Heart left ventricle (tissue), 16 donors: ENCODE measurements around the gene TRHDE. TPM values are rescaled to one million over a fixed set of nuclear protein-coding genes. Genes with fewer than 3 reads are reported as not detected.

Source experiments
- ATAC-seq, 4 donors: fragments of 200-7000 bp; cut with Tn5 transposase; one replicate each; pipeline ENCODE4 v1.9.1; 2020 to 2022; ENCODE audit warnings: moderate library complexity in 4 of 4, mild to moderate bottlenecking in 3 of 4, moderate number of reproducible peaks in 1 of 4
- DNase-seq, 5 donors: peaks; one replicate each; pipeline ENCODE4 v3.0.0-alpha.2; 2020
- H3K27ac ChIP-seq, 12 donors: fragments of 200-600 bp; sonication (generic) in 4 of 12; one replicate each; pipeline versions ENCODE4 v1.5.0 to v1.8.0; 2016 to 2022; ENCODE audit warnings: mild to moderate bottlenecking in 2 of 12
- H3K27me3 ChIP-seq, 9 donors: fragments of 200-600 bp; sonication (generic) in 2 of 9; one replicate each; pipeline versions ENCODE4 v1.5.1 to v1.8.0; 2016 to 2022; ENCODE audit warnings: mild to moderate bottlenecking in 3 of 9
- H3K36me3 ChIP-seq, 9 donors: fragments of 200-600 bp; sonication (generic) in 2 of 9; one replicate each; pipeline versions ENCODE4 v1.5.0 to v1.8.0; 2018 to 2022; ENCODE audit warnings: mild to moderate bottlenecking in 2 of 9
- H3K4me1 ChIP-seq, 12 donors: fragments of 200-600 bp; sonication (generic) in 4 of 12; one replicate each; pipeline versions ENCODE4 v1.5.0 to v1.8.0; 2016 to 2022; ENCODE audit warnings: mild to moderate bottlenecking in 3 of 12
- H3K4me3 ChIP-seq, 12 donors: fragments of 200-600 bp; sonication (generic) in 4 of 12; one replicate each; pipeline versions ENCODE4 v1.5.0 to v1.8.0; 2017 to 2022; ENCODE audit warnings: mild to moderate bottlenecking in 9 of 12, moderate library complexity in 4 of 12
- H3K9me3 ChIP-seq, 12 donors: fragments of 200-600 bp; sonication (generic) in 4 of 12; one replicate each; pipeline versions ENCODE4 v1.5.0 to v1.8.0; 2016 to 2022; ENCODE audit warnings: mild to moderate bottlenecking in 1 of 12
- CTCF ChIP-seq, 12 donors: fragments of 200-600 bp; sonication (generic) in 4 of 12; IDR thresholded peaks; one replicate each; pipeline versions ENCODE4 v1.5.0 to v1.8.0; 2018 to 2022; ENCODE audit warnings: antibody characterized with exemption in 12 of 12, mild to moderate bottlenecking in 5 of 12
- POLR2A ChIP-seq, 2 donors: fragments of 450-650 bp; IDR thresholded peaks; one replicate each; pipeline ENCODE4 v1.6.1; 2017; ENCODE audit warnings: antibody characterized with exemption in 2 of 2, mild to moderate bottlenecking in 2 of 2, moderate library complexity in 2 of 2
- WGBS, 4 donors: extraction: QIAGEN DNeasy Blood & Tissue Kit in 2 of 4; methylation state at CpG; one replicate each; pipeline versions ENCODE4 v1.1.5 to v1.1.7; 2013 to 2018; 5-methylcytosine and 5-hydroxymethylcytosine counted together
- intact Hi-C, 10 donors: fragments of 100-400 bp; cut with DNase I; formaldehyde crosslinking; loops; one replicate each; pipeline versions ENCODE4 v1.11.1 to v1.14.2; 2022
- polyA plus RNA-seq, 2 donors: library from polyadenylated mRNA; stranded (reverse); fragments of 200-250 nt; gene quantifications; one replicate each; pipeline ENCODE4 v1.2.3, GENCODE V29; 2013
- total RNA-seq, 9 donors: library from RNA; depleted of rRNA in 2 of 9; stranded (reverse); fragments of >200 nt in 2 of 9; fragmentation: NEBNext Ultra II Directional in 3 of 9; extraction: Animal tissue kit (Norgen Biotek cat#: 25700) in 3 of 9; gene quantifications; one replicate each; pipeline versions ENCODE4 v1.1.0 to v1.2.4, GENCODE V29; 2016 to 2023
- donor health status: ischemic (EF 13 %, LVEDD 7.1; RV severe dilation, severe dysfunction).
- donor health status: healthy with polysubstance abuse.
- donor health status: DM: no; HTN: yes; CAD: no.
- donor health status: DM: no; HTN: no; CAD: no.
- donor health status: ischemic (EF 25% LVEDD 6.9; RV normal size, moderate dysfunction).
- donor health status: ischemic (EF 25% LVEDD 5.7; RV mildly dilated, moderate dysfunction).
- donor health status: healthy.
- donor health status: DM: yes; HTN: yes; CAD: no.
- donor health status: ischemic (EF 35%, LVEDD 5.7; RV mildly dilated, moderate dysfunction).
- donor health status: nonischemic (EF 11% LVEDD 7.7; RV severe dilation, severe dysfunction).
- donor health status: DM: yes; HTN: yes; CAD: no.
- donor health status: PGD.
- donor health status: ischemic (EF 29% LVEDD 5.4; RV normal size, mild dysfunction).
- donor health status: nonischemic (EF 23%, LVEDD 6.1; RV moderate dilation, normal function).

Gene TRHDE
- total and polyA plus RNA-seq, 11 donors, result 0.01 to 3.1 (median 0.28) TPM; not detected in 1

- DNase-seq (no peak), ATAC-seq (no peak)
- Histone ChIP-seq H3K9me3 (no peaks in the 10 kb centered on the region), H3K27me3 (no peaks in the 10 kb centered on the region), H3K36me3 (no peaks in the 10 kb centered on the region), H3K4me3 (no peak overlapping the region), H3K27ac (no peak overlapping the region), H3K4me1 (no peaks in the 10 kb centered on the region)
- TF ChIP-seq CTCF (IDR thresholded peaks at IDR 0.05) (no peak), POLR2A (IDR thresholded peaks at IDR 0.05) (no peak)
- intact Hi-C loops, result no loop called here
- 59 to 70% (median 63%) methylated on average over 3 of the region's 3 CpGs for WGBS, 4 donors
These were observed 77.3 kb downstream of the TRHDE start for GRCh38 chr12:72349491-72349890.

GRCh38 chr12:72359416-72359815, 87.2 kb downstream of the TRHDE start:
- Histone ChIP-seq H3K27ac (no peak overlapping the region), H3K9me3 (no peaks in the 10 kb centered on the region), H3K36me3 (no peaks in the 10 kb centered on the region), H3K4me1 (no peaks in the 10 kb centered on the region), H3K4me3 (no peak overlapping the region), H3K27me3 (no peaks in the 10 kb centered on the region)
- ATAC-seq (no peak), DNase-seq (no peak)
- TF ChIP-seq CTCF (IDR thresholded peaks at IDR 0.05), result no peak
- TF ChIP-seq POLR2A (IDR thresholded peaks at IDR 0.05), result no peak
- intact Hi-C loops, result no loop called here
- 92 to 96% (median 92%) methylated on average over 3 of the region's 3 CpGs for WGBS, 4 donors

- Histone ChIP-seq H3K9me3 (peaks cover 0 to 7% (median 0%) of the 10 kb centered on the region in 12 donors), H3K4me3 (no peak overlapping the region), H3K27me3 (no peaks in the 10 kb centered on the region), H3K4me1 (no peaks in the 10 kb centered on the region), H3K27ac (no peak overlapping the region), H3K36me3 (no peaks in the 10 kb centered on the region)
- ATAC-seq (no peak), DNase-seq (no peak)
- TF ChIP-seq CTCF (IDR thresholded peaks at IDR 0.05), result no peak
- TF ChIP-seq POLR2A (IDR thresholded peaks at IDR 0.05), result no peak
- intact Hi-C loops, result no loop called here
These were observed 93.0 kb downstream of the TRHDE start for GRCh38 chr12:72365151-72365550.

- no peaks in the 10 kb centered on the region for H3K4me1 ChIP-seq
- H3K9me3 ChIP-seq, result peaks cover 0 to 7% (median 0%) of the 10 kb centered on the region in 12 donors
- no peaks in the 10 kb centered on the region for H3K27me3 ChIP-seq
- H3K4me3 ChIP-seq, result no peak overlapping the region
- no peak overlapping the region for H3K27ac ChIP-seq
- ATAC-seq, result no peak
- WGBS, 4 donors, result 72 to 85% (median 75%) methylated on average over 3 of the region's 3 CpGs
- intact Hi-C loops, result no loop called here
- DNase-seq, result no peak
- no peak for TF ChIP-seq CTCF (IDR thresholded peaks at IDR 0.05)
- TF ChIP-seq POLR2A (IDR thresholded peaks at IDR 0.05), result no peak
- no peaks in the 10 kb centered on the region for H3K36me3 ChIP-seq
These were observed 94.1 kb downstream of the TRHDE start for GRCh38 chr12:72366255-72366654.
